GM23338 (cell line): ENCODE measurements around the gene PSG2. TPM values are rescaled to one million over a fixed set of nuclear protein-coding genes. Genes with fewer than 3 reads are reported as not detected.
"Not testable (repeated sequence)": the region's sequence is repeated elsewhere in the genome, so short reads cannot be mapped to it uniquely, and the experiment has no call there.

Source experiments
- ATAC-seq: fragments of 200-7000 bp; cut with Tn5 transposase; 3 replicates; pipeline ENCODE4 v1.9.1; 2020
- DNase-seq: peaks from one replicate; pipeline ENCODE4 v3.0.0-alpha.2; 2015; ENCODE audit warnings: low spot score
- H2AFZ ChIP-seq: fragments of 200-600 bp; sonication (generic); 2 replicates; pipeline ENCODE4 v1.8.0; 2016; ENCODE audit warnings: antibody characterized with exemption, mild to moderate bottlenecking, moderate library complexity
- H3F3A ChIP-seq: fragments of 200-600 bp; sonication (generic); replicated peaks from 2 replicates; pipeline ENCODE4 v1.8.0; 2017; ENCODE audit warnings: antibody characterized with exemption, mixed run types, low read depth
- H3K27ac ChIP-seq: fragments of 200-600 bp; sonication (generic); 2 replicates; pipeline ENCODE4 v1.6.1; 2016; ENCODE audit warnings: low read depth
- H3K27me3 ChIP-seq: fragments of 200-600 bp; sonication (generic); 2 replicates; pipeline ENCODE4 v1.8.0; 2016; ENCODE audit warnings: mild to moderate bottlenecking, mixed run types, moderate library complexity; ENCODE audit not compliant: insufficient read depth
- H3K36me3 ChIP-seq: fragments of 200-600 bp; sonication (generic); 2 replicates; pipeline ENCODE4 v1.8.0; 2016; ENCODE audit warnings: mild to moderate bottlenecking; ENCODE audit not compliant: insufficient read depth
- H3K4me1 ChIP-seq: fragments of 200-600 bp; sonication (generic); 2 replicates; pipeline ENCODE4 v1.8.0; 2016; ENCODE audit warnings: mild to moderate bottlenecking, moderate library complexity; ENCODE audit not compliant: insufficient read depth
- H3K4me2 ChIP-seq: fragments of 200-600 bp; sonication (generic); 2 replicates; pipeline ENCODE4 v1.7.1; 2017; ENCODE audit warnings: mixed run types
- H3K4me3 ChIP-seq: fragments of 200-600 bp; sonication (generic); 2 replicates; pipeline ENCODE4 v1.6.1; 2016; ENCODE audit warnings: mixed run types
- H3K79me2 ChIP-seq: fragments of 200-600 bp; sonication (generic); replicated peaks from 2 replicates; pipeline ENCODE4 v1.8.0; 2017; ENCODE audit warnings: mild to moderate bottlenecking; ENCODE audit not compliant: insufficient read depth
- H3K9me2 ChIP-seq: fragments of 200-600 bp; sonication (generic); 2 replicates; pipeline ENCODE4 v1.8.0; 2017; ENCODE audit not compliant: insufficient read depth
- H4K20me1 ChIP-seq: fragments of 200-600 bp; sonication (generic); replicated peaks from 2 replicates; pipeline ENCODE4 v1.8.0; 2017; ENCODE audit warnings: mild to moderate bottlenecking; ENCODE audit not compliant: insufficient read depth
- H3K27ac Mint-ChIP-seq: 2 replicates; pipeline ENCODE4 v1.8.0; 2020; ENCODE audit warnings: inconsistent platforms, mild to moderate bottlenecking, moderate library complexity, mixed read lengths
- H3K27me3 Mint-ChIP-seq: 3 replicates; pipeline ENCODE4 v1.8.0; 2022; ENCODE audit warnings: low read depth, mild to moderate bottlenecking, moderate library complexity, mixed read lengths, inconsistent platforms; ENCODE audit not compliant: insufficient read depth, poor library complexity
- H3K36me3 Mint-ChIP-seq: 3 replicates; pipeline ENCODE4 v1.8.0; 2021; ENCODE audit warnings: low read depth, mild to moderate bottlenecking, inconsistent platforms, moderate library complexity, mixed read lengths
- H3K4me1 Mint-ChIP-seq: 3 replicates; pipeline ENCODE4 v1.8.0; 2020; ENCODE audit warnings: mild to moderate bottlenecking, inconsistent platforms, mixed read lengths
- H3K4me3 Mint-ChIP-seq: 3 replicates; pipeline ENCODE4 v1.8.0; 2021; ENCODE audit warnings: moderate library complexity, mild to moderate bottlenecking, inconsistent platforms, mixed read lengths
- H3K9me3 Mint-ChIP-seq: 3 replicates; pipeline ENCODE4 v1.8.0; 2020; ENCODE audit warnings: moderate library complexity, mild to moderate bottlenecking, inconsistent platforms, mixed read lengths
- long read RNA-seq: library from polyadenylated mRNA; unstranded; transcript quantifications from one replicate; pipeline ENCODE4 v2.0.0, GENCODE V29; 2020; ENCODE audit not compliant: unreplicated experiment
- polyA plus RNA-seq: library from polyadenylated mRNA; unstranded; fragments of >200 nt; fragmentation: Nextera tagmentation; extraction: Ambion mirVana; gene quantifications from 2 replicates; pipeline ENCODE4 v1.2.1, GENCODE V29; 2016
- total RNA-seq: library from RNA; depleted of rRNA; stranded (reverse); fragments of >200 nt; shearing (Covaris generic); gene quantifications from 2 replicates; pipeline ENCODE4 v1.2.3, GENCODE V29; 2014; rRNA removed

PSG2 gene
- not detected in 2 replicates for total RNA-seq
- not detected in 2 replicates for polyA plus RNA-seq
- long read RNA-seq, result 0 reads

- peaks cover 98% of the 10 kb centered on the region for H3K9me3 Mint-ChIP-seq
These were observed at the start of gene PSG2 for GRCh38 chr19:43082601-43083000. PSG2 (minus strand) TSS chr19:43082701; CDS start chr19:43082569, 132 bp downstream.

DNA sequence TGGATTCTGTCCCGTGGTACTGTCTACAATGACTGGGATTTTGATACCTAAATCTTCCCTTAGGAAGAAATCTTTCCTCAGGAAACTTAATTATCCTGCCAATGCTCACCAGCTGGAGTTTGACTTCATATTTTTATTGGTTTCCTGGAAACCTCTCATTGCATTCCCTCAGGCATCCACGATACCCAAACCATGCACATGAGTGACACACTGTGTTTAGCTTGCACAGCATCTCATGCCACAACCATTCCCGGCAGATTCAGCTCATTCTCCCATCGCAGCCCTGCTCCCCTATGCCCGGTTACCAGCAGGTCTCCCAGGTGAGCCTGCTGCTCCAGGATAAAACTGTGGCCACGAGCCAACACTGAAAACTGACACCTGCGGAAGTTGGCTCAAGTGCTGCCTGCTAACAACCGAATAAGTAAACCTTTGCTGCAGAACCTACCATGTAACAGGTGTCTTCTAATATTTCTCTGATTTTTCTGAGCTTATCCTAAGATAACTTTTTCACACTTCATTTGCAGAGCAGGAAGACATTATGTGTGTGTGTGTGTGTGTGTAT is 48.9 kb upstream of the PSG2 start:
- H3K4me3 ChIP-seq, H3K27me3 Mint-ChIP-seq, H3K4me1 ChIP-seq, H3K79me2 ChIP-seq, H3K36me3 ChIP-seq, DNase-seq, H4K20me1 ChIP-seq, H3K27ac ChIP-seq, H3K4me1 Mint-ChIP-seq, H3K4me2 ChIP-seq, H3F3A ChIP-seq, ATAC-seq, H3K9me2 ChIP-seq, H3K27ac Mint-ChIP-seq, H3K27me3 ChIP-seq, H2AFZ ChIP-seq, H3K4me3 Mint-ChIP-seq: not testable (repeated sequence)
- peaks cover 90% of the 10 kb centered on the region for H3K9me3 Mint-ChIP-seq
- H3K36me3 Mint-ChIP-seq, result peaks cover 15% of the 10 kb centered on the region

More at GRCh38 chr19:43082601-43083000, at the start of gene PSG2:
- H3K27me3 ChIP-seq, H3K27me3 Mint-ChIP-seq, H3K4me1 ChIP-seq, H3K36me3 ChIP-seq, H3K27ac Mint-ChIP-seq, H3K4me2 ChIP-seq, H4K20me1 ChIP-seq, H3K4me1 Mint-ChIP-seq, H3K4me3 Mint-ChIP-seq, H2AFZ ChIP-seq, DNase-seq, H3F3A ChIP-seq, H3K9me2 ChIP-seq, H3K79me2 ChIP-seq, ATAC-seq, H3K27ac ChIP-seq, H3K4me3 ChIP-seq: not testable (repeated sequence)
- H3K36me3 Mint-ChIP-seq, result peaks cover 29% of the 10 kb centered on the region

- H3K4me1 Mint-ChIP-seq, H4K20me1 ChIP-seq, H3K4me1 ChIP-seq, H3K27ac ChIP-seq, H3K27ac Mint-ChIP-seq, H3K36me3 ChIP-seq, H3K27me3 ChIP-seq, H3K4me3 Mint-ChIP-seq, ATAC-seq, H3K4me3 ChIP-seq, H3K4me2 ChIP-seq, H3F3A ChIP-seq, H3K9me2 ChIP-seq, H3K27me3 Mint-ChIP-seq, H3K79me2 ChIP-seq: not testable (repeated sequence)
- 0 out of 2 replicates have a peak overlapping the region, but pooled peaks have one; percentile 29 for H2AFZ ChIP-seq
- Mint-ChIP-seq H3K36me3 (peaks cover 19% of the 10 kb centered on the region), H3K9me3 (peaks cover 89% of the 10 kb centered on the region)
- DNase-seq, result peak; percentile 8
These were observed 46.7 kb upstream of the PSG2 start for GRCh38 chr19:43129197-43129596.

DNA sequence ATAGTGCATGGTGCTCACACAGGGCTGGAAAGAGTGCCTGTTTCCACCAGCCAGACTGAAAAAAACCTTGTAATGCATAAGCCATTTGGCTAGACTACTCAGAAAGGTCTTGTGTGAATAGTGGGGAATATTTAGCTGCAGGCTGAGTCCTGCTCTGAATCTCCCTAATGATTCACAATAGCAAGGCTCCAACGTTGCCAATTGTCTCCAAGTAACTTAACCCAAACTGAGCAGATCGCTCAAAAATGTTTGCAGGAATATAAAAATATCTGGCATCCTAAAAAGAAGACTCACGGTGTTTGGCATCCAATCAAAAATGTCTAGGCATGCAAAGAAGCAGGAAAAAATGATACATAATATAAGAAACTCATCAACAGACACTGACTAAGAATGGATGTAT is 44.8 kb upstream of the PSG2 start:
- not testable (repeated sequence) for H3K27me3 ChIP-seq, H3K27ac ChIP-seq, H3F3A ChIP-seq, H3K9me2 ChIP-seq, H3K79me2 ChIP-seq, H3K36me3 ChIP-seq, H3K4me2 ChIP-seq, DNase-seq, H4K20me1 ChIP-seq, H3K4me3 Mint-ChIP-seq, H3K4me1 ChIP-seq, H2AFZ ChIP-seq, H3K4me1 Mint-ChIP-seq, H3K27me3 Mint-ChIP-seq, H3K27ac Mint-ChIP-seq, H3K4me3 ChIP-seq, ATAC-seq
- peaks cover 89% of the 10 kb centered on the region for H3K9me3 Mint-ChIP-seq
- H3K36me3 Mint-ChIP-seq, result peaks cover 20% of the 10 kb centered on the region
